HEK293 (cell line): ENCODE measurements around the gene SLC66A2.

Experiments used
- CTCF ChIA-PET: fragments of 350-600 bp; formaldehyde crosslinking; extraction: SDS; loops from one replicate; lab custom pipeline; 2021; ENCODE audit warnings: antibody characterized with exemption; lab: Yijun Ruan, JAX
- POLR2A ChIA-PET: fragments of 300-600 bp; formaldehyde crosslinking; extraction: SDS; loops from one replicate; lab custom pipeline; 2020; ENCODE audit warnings: antibody characterized with exemption, inconsistent platforms; lab: Yijun Ruan, JAX
- H3K27ac ChIP-seq: fragments of 200-500 bp; sonication (Bioruptor generic); 2 replicates; pipeline ENCODE4 v1.5.1; 2014; ENCODE audit warnings: low read depth, low read length, control low read depth, inconsistent platforms; ENCODE audit errors: extremely low read depth
- H3K36me3 ChIP-seq, 2 experiments: fragments of 200-500 bp in 1 of 2; sonication (Bioruptor generic) in 1 of 2; 1 replicate in 1 of 2; 2 replicates in 1 of 2; pipeline ENCODE4 v1.5.1; 2014 to 2017; ENCODE audit warnings: inconsistent platforms in 2 of 2, low read length in 2 of 2; ENCODE audit not compliant: control insufficient read depth in 2 of 2, insufficient read depth in 1 of 2
- H3K4me1 ChIP-seq: fragments of 200-500 bp; sonication (Bioruptor generic); 2 replicates; pipeline ENCODE4 v1.5.1; 2014; ENCODE audit warnings: mild to moderate bottlenecking, low read length, inconsistent platforms; ENCODE audit not compliant: control insufficient read depth, insufficient read depth
- H3K4me3 ChIP-seq: 2 replicates; pipeline ENCODE4 v1.5.1; 2011; ENCODE audit warnings: low read depth, mild to moderate bottlenecking, control low read depth, low read length, moderate library complexity
- H3K9me3 ChIP-seq: fragments of 200-500 bp; sonication (Bioruptor generic); 2 replicates; pipeline ENCODE4 v1.5.1; 2014; ENCODE audit warnings: low read depth, low read length, inconsistent platforms; ENCODE audit not compliant: control insufficient read depth, insufficient read depth
- EGR2 ChIP-seq: fragments of 450-650 bp; formaldehyde crosslinking; IDR thresholded peaks from 2 replicates; pipeline ENCODE4 v1.5.1; 2016; ENCODE audit warnings: low read depth, missing biosample characterization, missing genetic modification characterization
- GLIS2 ChIP-seq: fragments of 450-650 bp; formaldehyde crosslinking; IDR thresholded peaks from 2 replicates; pipeline ENCODE4 v1.5.1; 2016; ENCODE audit warnings: missing biosample characterization, missing genetic modification characterization
- MEIS1 ChIP-seq: sonication (generic); formaldehyde crosslinking; IDR thresholded peaks from 2 replicates; pipeline ENCODE4 v1.8.1; 2022; ENCODE audit warnings: missing genetic modification reagents, mild to moderate bottlenecking, borderline replicate concordance
- TCF7L2 ChIP-seq: IDR thresholded peaks from 2 replicates; pipeline ENCODE4 v1.6.1; 2011; ENCODE audit warnings: low read depth, mild to moderate bottlenecking, inconsistent platforms, low read length, moderate library complexity, borderline replicate concordance
- ZIC2 ChIP-seq: fragments of 450-650 bp; formaldehyde crosslinking; IDR thresholded peaks from 2 replicates; pipeline ENCODE4 v1.5.1; 2016; ENCODE audit warnings: missing biosample characterization, missing genetic modification characterization
- ZNF10 ChIP-seq: fragments of 450-650 bp; formaldehyde crosslinking; IDR thresholded peaks from 2 replicates; pipeline ENCODE4 v1.5.1; 2017; ENCODE audit warnings: missing biosample characterization, missing genetic modification characterization
- ZNF214 ChIP-seq: fragments of 450-650 bp; formaldehyde crosslinking; IDR thresholded peaks from 2 replicates; pipeline ENCODE4 v1.5.1; 2017; ENCODE audit warnings: missing biosample characterization, mild to moderate bottlenecking, missing genetic modification characterization, borderline replicate concordance
- ZNF23 ChIP-seq: fragments of 450-650 bp; formaldehyde crosslinking; IDR thresholded peaks from 2 replicates; pipeline ENCODE4 v1.5.1; 2016; ENCODE audit warnings: missing biosample characterization, missing genetic modification characterization, borderline replicate concordance
- ZNF248 ChIP-seq: fragments of 450-650 bp; formaldehyde crosslinking; IDR thresholded peaks from 2 replicates; pipeline ENCODE4 v1.5.1; 2017; ENCODE audit warnings: missing biosample characterization, missing genetic modification characterization
- ZNF423 ChIP-seq: fragments of 450-650 bp; formaldehyde crosslinking; IDR thresholded peaks from 2 replicates; pipeline ENCODE4 v1.5.1; 2016; ENCODE audit warnings: missing biosample characterization, missing genetic modification characterization
- ZNF529 ChIP-seq: fragments of 450-650 bp; formaldehyde crosslinking; IDR thresholded peaks from 2 replicates; pipeline ENCODE4 v1.5.1; 2017; ENCODE audit warnings: missing genetic modification characterization, missing biosample characterization; ENCODE audit not compliant: insufficient replicate concordance
- ZNF548 ChIP-seq: fragments of 450-650 bp; formaldehyde crosslinking; IDR thresholded peaks from 2 replicates; pipeline ENCODE4 v1.5.1; 2016; ENCODE audit warnings: missing biosample characterization, missing genetic modification characterization
- ZNF561 ChIP-seq: fragments of 450-650 bp; IDR thresholded peaks from 2 replicates; pipeline ENCODE4 v1.5.1; 2018; ENCODE audit warnings: missing biosample characterization, missing genetic modification characterization, borderline replicate concordance
- ZNF600 ChIP-seq: fragments of 450-650 bp; formaldehyde crosslinking; IDR thresholded peaks from 2 replicates; pipeline ENCODE4 v1.5.1; 2016; ENCODE audit warnings: missing biosample characterization, missing genetic modification characterization
- TF ChIP-seq, protein P1 (sequence below): fragments of 450-650 bp; formaldehyde crosslinking; IDR thresholded peaks from 2 replicates; pipeline ENCODE4 v1.5.0; 2017; ENCODE audit warnings: missing biosample characterization, missing genetic modification characterization, borderline replicate concordance
- TF ChIP-seq, protein P2 (sequence below): fragments of 450-650 bp; formaldehyde crosslinking; IDR thresholded peaks from 2 replicates; pipeline ENCODE4 v1.5.1; 2016; ENCODE audit warnings: missing biosample characterization, missing genetic modification characterization
- TF ChIP-seq, protein P3 (sequence below): fragments of 450-650 bp; formaldehyde crosslinking; IDR thresholded peaks from 2 replicates; pipeline ENCODE4 v1.5.1; 2017; ENCODE audit warnings: missing biosample characterization, missing genetic modification characterization
- TF ChIP-seq, protein P4 (sequence below): fragments of 450-650 bp; formaldehyde crosslinking; IDR thresholded peaks from 2 replicates; pipeline ENCODE4 v1.5.1; 2016; ENCODE audit warnings: missing biosample characterization, missing genetic modification characterization
- TF ChIP-seq, protein P5 (sequence below): fragments of 450-650 bp; formaldehyde crosslinking; IDR thresholded peaks from 2 replicates; pipeline ENCODE4 v1.5.1; 2016; ENCODE audit warnings: missing biosample characterization, missing genetic modification characterization

The SLC66A2 gene

DNA sequence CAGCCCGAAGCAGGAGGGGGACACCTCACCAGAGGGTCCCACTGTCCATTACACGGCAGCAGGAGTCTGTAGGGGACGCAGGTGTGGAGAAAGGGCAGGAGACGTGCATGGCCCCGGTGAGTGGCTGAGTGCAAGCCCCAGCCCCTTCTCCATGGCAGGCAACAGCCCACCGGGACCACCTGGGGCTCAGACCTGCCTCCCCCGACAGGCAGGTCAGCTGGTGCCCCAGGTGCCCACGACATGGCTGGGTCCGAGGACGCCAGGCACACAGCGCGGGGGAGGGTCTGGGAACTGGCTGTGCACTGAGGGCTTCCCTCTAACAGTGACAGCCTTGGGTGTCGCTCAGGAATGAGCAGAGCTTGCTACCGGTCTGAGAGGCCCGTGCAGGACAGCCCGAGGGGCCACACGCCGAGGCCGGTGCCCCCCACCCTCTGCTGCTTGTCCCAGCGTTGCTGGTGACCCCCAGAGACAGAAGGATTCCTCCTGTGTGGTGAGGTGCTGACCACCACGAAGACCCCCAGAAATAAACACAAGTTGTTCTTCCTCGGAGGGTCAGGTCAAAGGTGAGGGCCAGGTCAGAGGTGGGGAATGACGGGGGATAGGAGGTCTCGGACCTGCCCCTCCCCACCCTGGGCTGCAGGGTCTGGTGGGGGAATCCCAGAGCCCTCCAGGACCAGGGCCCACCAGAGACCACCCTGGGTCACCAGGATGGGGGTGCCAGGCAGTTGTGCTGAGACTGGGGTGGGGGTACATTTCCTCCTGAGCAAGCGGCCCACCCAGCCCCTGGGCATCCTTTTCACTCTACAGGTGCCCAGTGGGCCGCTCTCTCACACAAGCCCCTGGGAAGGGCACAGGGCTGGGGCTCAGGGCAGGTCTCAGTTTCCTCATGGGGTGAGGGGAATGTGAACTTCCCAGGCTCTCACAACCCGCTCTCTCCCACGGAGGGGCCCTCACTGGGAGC lies 50.6 kb downstream of the SLC66A2 start (continued):
- TF ChIP-seq ZNF423 (tag by site-specific recombination) (no peak), GLIS2 (tag by site-specific recombination) (no peak)
- TF ChIP-seq, all 188 proteins: peak for 0

DNA sequence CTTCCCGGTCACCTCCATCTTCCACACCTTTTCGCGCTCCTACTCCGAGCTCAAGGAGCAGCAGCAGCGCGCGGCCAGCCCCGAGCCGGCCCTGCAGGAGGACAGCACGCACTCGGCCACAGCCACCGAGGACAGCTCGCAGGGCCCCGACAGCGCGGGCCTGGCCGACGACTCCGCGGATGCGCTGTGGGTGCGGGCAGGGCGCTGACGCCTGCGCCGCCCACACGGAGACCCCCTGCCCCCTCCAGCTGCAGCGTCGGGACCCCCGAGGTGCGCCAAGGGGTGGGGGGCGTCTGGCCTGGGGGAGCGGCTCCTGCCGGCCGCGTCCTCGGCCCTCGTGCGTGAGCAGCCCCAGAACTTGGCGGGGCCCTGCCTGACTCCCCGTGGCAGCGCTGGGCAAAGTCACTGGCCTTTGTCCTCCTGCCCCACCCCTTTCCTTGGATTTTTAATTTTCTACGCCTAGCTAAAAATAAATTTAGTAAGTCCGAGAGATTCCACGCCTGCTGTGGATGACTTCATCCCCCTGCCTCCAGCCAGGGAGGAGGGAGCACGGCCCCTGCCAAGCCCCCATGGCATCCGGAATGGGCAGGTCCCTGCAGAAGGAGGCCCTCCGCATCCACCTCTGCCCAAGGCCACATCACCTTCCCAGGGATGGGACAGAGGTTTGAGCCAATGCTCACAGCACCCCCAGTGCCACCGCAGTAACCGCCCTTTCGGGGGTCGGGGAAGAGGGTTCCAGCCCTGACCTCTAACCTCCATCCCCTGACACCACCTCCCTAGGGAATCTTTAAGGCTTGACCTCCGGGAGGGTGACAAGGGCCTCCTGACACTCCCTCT lies 51.6 kb downstream of the SLC66A2 start:
- CTCF ChIA-PET: no interaction called here
- Histone ChIP-seq H3K4me1 (no peaks in the 10 kb centered on the region), H3K4me3 (no peak overlapping the region), H3K9me3 (peaks cover 6% of the 10 kb centered on the region; the same call in 1 of the 2 replicates), H3K27ac (no peak overlapping the region), H3K36me3 (peaks cover 0 to 7% of the 10 kb centered on the region in 2 experiments; a peak in 1 of 3 replicates)
- TF ChIP-seq TCF7L2 (no peak), ZNF10 (tag by site-specific recombination) (no peak), ZNF214 (tag by site-specific recombination) (no peak), ZIC2 (tag by site-specific recombination) (no peak), ZNF529 (no peak), ZNF548 (no peak), ZNF600 (tag by site-specific recombination) (no peak), MEIS1 (CRISPR knock-in tag) (no peak), ZNF23 (tag by site-specific recombination) (no peak), ZNF248 (tag by site-specific recombination) (no peak), EGR2 (tag by site-specific recombination) (no peak), ZNF561 (tag by site-specific recombination) (no peak)
- TF ChIP-seq, protein P1, sequence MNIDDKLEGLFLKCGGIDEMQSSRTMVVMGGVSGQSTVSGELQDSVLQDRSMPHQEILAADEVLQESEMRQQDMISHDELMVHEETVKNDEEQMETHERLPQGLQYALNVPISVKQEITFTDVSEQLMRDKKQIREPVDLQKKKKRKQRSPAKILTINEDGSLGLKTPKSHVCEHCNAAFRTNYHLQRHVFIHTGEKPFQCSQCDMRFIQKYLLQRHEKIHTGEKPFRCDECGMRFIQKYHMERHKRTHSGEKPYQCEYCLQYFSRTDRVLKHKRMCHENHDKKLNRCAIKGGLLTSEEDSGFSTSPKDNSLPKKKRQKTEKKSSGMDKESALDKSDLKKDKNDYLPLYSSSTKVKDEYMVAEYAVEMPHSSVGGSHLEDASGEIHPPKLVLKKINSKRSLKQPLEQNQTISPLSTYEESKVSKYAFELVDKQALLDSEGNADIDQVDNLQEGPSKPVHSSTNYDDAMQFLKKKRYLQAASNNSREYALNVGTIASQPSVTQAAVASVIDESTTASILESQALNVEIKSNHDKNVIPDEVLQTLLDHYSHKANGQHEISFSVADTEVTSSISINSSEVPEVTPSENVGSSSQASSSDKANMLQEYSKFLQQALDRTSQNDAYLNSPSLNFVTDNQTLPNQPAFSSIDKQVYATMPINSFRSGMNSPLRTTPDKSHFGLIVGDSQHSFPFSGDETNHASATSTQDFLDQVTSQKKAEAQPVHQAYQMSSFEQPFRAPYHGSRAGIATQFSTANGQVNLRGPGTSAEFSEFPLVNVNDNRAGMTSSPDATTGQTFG (tag by site-specific recombination): no peak
- TF ChIP-seq, protein P2, sequence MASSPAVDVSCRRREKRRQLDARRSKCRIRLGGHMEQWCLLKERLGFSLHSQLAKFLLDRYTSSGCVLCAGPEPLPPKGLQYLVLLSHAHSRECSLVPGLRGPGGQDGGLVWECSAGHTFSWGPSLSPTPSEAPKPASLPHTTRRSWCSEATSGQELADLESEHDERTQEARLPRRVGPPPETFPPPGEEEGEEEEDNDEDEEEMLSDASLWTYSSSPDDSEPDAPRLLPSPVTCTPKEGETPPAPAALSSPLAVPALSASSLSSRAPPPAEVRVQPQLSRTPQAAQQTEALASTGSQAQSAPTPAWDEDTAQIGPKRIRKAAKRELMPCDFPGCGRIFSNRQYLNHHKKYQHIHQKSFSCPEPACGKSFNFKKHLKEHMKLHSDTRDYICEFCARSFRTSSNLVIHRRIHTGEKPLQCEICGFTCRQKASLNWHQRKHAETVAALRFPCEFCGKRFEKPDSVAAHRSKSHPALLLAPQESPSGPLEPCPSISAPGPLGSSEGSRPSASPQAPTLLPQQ (tag by site-specific recombination): no peak
- TF ChIP-seq, protein P3, sequence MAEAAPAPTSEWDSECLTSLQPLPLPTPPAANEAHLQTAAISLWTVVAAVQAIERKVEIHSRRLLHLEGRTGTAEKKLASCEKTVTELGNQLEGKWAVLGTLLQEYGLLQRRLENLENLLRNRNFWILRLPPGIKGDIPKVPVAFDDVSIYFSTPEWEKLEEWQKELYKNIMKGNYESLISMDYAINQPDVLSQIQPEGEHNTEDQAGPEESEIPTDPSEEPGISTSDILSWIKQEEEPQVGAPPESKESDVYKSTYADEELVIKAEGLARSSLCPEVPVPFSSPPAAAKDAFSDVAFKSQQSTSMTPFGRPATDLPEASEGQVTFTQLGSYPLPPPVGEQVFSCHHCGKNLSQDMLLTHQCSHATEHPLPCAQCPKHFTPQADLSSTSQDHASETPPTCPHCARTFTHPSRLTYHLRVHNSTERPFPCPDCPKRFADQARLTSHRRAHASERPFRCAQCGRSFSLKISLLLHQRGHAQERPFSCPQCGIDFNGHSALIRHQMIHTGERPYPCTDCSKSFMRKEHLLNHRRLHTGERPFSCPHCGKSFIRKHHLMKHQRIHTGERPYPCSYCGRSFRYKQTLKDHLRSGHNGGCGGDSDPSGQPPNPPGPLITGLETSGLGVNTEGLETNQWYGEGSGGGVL (tag by site-specific recombination): no peak
- TF ChIP-seq, protein P4, sequence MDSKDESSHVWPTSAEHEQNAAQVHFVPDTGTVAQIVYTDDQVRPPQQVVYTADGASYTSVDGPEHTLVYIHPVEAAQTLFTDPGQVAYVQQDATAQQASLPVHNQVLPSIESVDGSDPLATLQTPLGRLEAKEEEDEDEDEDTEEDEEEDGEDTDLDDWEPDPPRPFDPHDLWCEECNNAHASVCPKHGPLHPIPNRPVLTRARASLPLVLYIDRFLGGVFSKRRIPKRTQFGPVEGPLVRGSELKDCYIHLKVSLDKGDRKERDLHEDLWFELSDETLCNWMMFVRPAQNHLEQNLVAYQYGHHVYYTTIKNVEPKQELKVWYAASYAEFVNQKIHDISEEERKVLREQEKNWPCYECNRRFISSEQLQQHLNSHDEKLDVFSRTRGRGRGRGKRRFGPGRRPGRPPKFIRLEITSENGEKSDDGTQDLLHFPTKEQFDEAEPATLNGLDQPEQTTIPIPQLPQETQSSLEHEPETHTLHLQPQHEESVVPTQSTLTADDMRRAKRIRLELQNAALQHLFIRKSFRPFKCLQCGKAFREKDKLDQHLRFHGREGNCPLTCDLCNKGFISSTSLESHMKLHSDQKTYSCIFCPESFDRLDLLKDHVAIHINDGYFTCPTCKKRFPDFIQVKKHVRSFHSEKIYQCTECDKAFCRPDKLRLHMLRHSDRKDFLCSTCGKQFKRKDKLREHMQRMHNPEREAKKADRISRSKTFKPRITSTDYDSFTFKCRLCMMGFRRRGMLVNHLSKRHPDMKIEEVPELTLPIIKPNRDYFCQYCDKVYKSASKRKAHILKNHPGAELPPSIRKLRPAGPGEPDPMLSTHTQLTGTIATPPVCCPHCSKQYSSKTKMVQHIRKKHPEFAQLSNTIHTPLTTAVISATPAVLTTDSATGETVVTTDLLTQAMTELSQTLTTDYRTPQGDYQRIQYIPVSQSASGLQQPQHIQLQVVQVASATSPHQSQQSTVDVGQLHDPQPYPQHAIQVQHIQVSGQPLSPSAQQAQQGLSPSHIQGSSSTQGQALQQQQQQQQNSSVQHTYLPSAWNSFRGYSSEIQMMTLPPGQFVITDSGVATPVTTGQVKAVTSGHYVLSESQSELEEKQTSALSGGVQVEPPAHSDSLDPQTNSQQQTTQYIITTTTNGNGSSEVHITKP: no peak
- TF ChIP-seq, protein P5, sequence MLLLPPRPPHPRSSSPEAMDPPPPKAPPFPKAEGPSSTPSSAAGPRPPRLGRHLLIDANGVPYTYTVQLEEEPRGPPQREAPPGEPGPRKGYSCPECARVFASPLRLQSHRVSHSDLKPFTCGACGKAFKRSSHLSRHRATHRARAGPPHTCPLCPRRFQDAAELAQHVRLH (tag by site-specific recombination): no peak
- POLR2A ChIA-PET: no interaction called here
